Immature natural killer cell (primary cell): Measurements from ENCODE around the gene LRP3. TPM values are rescaled to one million over a fixed set of nuclear protein-coding genes. Genes with fewer than 3 reads are reported as not detected.

Experiments
- DNase-seq, 3 donors: peaks; one replicate each; pipeline ENCODE4 v3.0.0; 2022; ENCODE audit warnings: mixed read lengths in 1 of 3
- H3K27ac Mint-ChIP-seq, 6 donors: one replicate each; pipeline ENCODE4 v1.8.0; 2020; ENCODE audit warnings: mixed read lengths in 6 of 6, mild to moderate bottlenecking in 5 of 6, inconsistent platforms in 4 of 6, moderate library complexity in 3 of 6
- H3K27me3 Mint-ChIP-seq, 3 donors: one replicate each; pipeline ENCODE4 v1.8.0; 2020 to 2021; ENCODE audit warnings: low read depth in 3 of 3, mild to moderate bottlenecking in 3 of 3, mixed read lengths in 3 of 3, moderate library complexity in 3 of 3, inconsistent platforms in 1 of 3
- H3K36me3 Mint-ChIP-seq, 3 donors: one replicate each; pipeline ENCODE4 v1.8.0; 2020; ENCODE audit warnings: mixed read lengths in 3 of 3, inconsistent platforms in 2 of 3, mild to moderate bottlenecking in 2 of 3
- H3K4me1 Mint-ChIP-seq, 2 donors: one replicate each; pipeline ENCODE4 v1.8.0; 2020; ENCODE audit warnings: inconsistent platforms in 2 of 2, mild to moderate bottlenecking in 2 of 2, mixed read lengths in 2 of 2, moderate library complexity in 1 of 2
- H3K4me3 Mint-ChIP-seq, 5 donors: one replicate each; pipeline ENCODE4 v1.8.0; 2020; ENCODE audit warnings: mild to moderate bottlenecking in 5 of 5, mixed read lengths in 5 of 5, inconsistent platforms in 3 of 5, moderate library complexity in 3 of 5
- H3K9me3 Mint-ChIP-seq, 6 donors: one replicate each; pipeline ENCODE4 v1.8.0; 2020; ENCODE audit warnings: mild to moderate bottlenecking in 6 of 6, mixed read lengths in 6 of 6, inconsistent platforms in 4 of 6, moderate library complexity in 3 of 6
- polyA plus RNA-seq, 3 donors: library from polyadenylated mRNA; unstranded; fragments of 300-500 nt; fragmentation: Illumina TruSeq; gene quantifications; one replicate each; pipeline ENCODE4 v1.2.3, GENCODE V29; 2021

The LRP3 gene
- polyA plus RNA-seq, 3 donors from 2014 or later = not detected

GRCh38 chr19:33201473-33201872 lies 7.3 kb downstream of the LRP3 start:
- H3K27ac Mint-ChIP-seq = no peak overlapping the region
- no peak for DNase-seq
- H3K27me3 Mint-ChIP-seq = peaks cover 0 to 6% (median 0%) of the 10 kb centered on the region in 3 donors
- no peaks in the 10 kb centered on the region for H3K4me1 Mint-ChIP-seq
- H3K4me3 Mint-ChIP-seq = no peak overlapping the region
- no peaks in the 10 kb centered on the region for H3K9me3 Mint-ChIP-seq
- H3K36me3 Mint-ChIP-seq = no peaks in the 10 kb centered on the region

DNA sequence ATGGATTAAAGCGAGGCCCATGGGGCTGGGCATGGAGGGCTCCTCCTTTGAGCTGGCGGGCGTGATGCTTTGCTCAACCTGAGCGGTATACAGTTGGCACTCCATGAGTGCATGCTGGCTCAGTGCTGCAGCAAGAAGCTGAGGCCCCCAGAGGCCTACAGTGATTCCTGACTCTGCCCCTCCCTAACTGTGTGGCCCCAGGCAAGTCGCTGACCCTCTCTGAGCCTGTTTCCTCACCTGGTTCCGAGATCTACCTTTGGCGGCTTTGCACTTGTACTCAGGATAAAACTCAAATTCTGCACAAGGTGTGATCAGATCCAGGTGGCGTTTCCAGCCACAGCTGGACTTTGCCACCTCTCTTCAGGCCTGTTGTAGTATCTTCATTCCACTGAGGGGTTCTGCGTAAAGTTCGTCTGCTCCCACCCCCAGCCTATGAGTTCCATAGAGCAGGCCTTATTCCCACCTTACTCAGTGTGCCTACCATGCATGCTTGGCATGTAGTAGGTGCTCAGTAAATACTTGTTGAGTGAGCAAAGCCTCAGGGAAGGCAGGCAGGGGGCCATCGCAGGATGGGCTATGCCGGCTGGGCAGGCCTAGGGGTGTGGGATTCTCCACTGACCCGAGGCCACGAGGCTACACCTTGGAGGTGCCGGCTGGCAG lies 7.9 kb downstream of the LRP3 start:
- no peak overlapping the region for H3K27ac Mint-ChIP-seq
- no peak for DNase-seq
- no peak overlapping the region for H3K4me3 Mint-ChIP-seq
- no peaks in the 10 kb centered on the region for H3K36me3 Mint-ChIP-seq
- no peaks in the 10 kb centered on the region for H3K4me1 Mint-ChIP-seq
- H3K9me3 Mint-ChIP-seq = no peaks in the 10 kb centered on the region
- H3K27me3 Mint-ChIP-seq = peaks cover 0 to 3% (median 0%) of the 10 kb centered on the region in 3 donors

- no peaks in the 10 kb centered on the region for H3K27me3 Mint-ChIP-seq
- no peaks in the 10 kb centered on the region for H3K9me3 Mint-ChIP-seq
- DNase-seq = no peak
- no peaks in the 10 kb centered on the region for H3K36me3 Mint-ChIP-seq
- no peak overlapping the region for H3K4me3 Mint-ChIP-seq
- no peak overlapping the region for H3K27ac Mint-ChIP-seq
- no peaks in the 10 kb centered on the region for H3K4me1 Mint-ChIP-seq
Observed at GRCh38 chr19:33202546-33203507, 8.7 kb downstream of the LRP3 start.

GRCh38 chr19:33203529-33203928 lies 9.4 kb downstream of the LRP3 start:
- Mint-ChIP-seq H3K4me3 (no peak overlapping the region), H3K9me3 (no peaks in the 10 kb centered on the region), H3K36me3 (no peaks in the 10 kb centered on the region), H3K4me1 (no peaks in the 10 kb centered on the region), H3K27me3 (no peaks in the 10 kb centered on the region), H3K27ac (no peak overlapping the region)
- no peak for DNase-seq

- Mint-ChIP-seq H3K27ac (no peak overlapping the region), H3K4me1 (no peaks in the 10 kb centered on the region), H3K4me3 (no peak overlapping the region), H3K36me3 (no peaks in the 10 kb centered on the region), H3K27me3 (no peaks in the 10 kb centered on the region), H3K9me3 (no peaks in the 10 kb centered on the region)
- no peak for DNase-seq
Observed at GRCh38 chr19:33204136-33204973, 10.2 kb downstream of the LRP3 start.

- H3K4me3 Mint-ChIP-seq = no peak overlapping the region
- no peaks in the 10 kb centered on the region for H3K36me3 Mint-ChIP-seq
- no peaks in the 10 kb centered on the region for H3K4me1 Mint-ChIP-seq
- no peak overlapping the region for H3K27ac Mint-ChIP-seq
- no peak for DNase-seq
- H3K9me3 Mint-ChIP-seq = no peaks in the 10 kb centered on the region
- no peaks in the 10 kb centered on the region for H3K27me3 Mint-ChIP-seq
Observed at GRCh38 chr19:33205110-33205509, 11.0 kb downstream of the LRP3 start.

- H3K27ac Mint-ChIP-seq = no peak overlapping the region
- H3K4me3 Mint-ChIP-seq = no peak overlapping the region
- no peaks in the 10 kb centered on the region for H3K36me3 Mint-ChIP-seq
- no peak for DNase-seq
- no peaks in the 10 kb centered on the region for H3K27me3 Mint-ChIP-seq
- no peaks in the 10 kb centered on the region for H3K9me3 Mint-ChIP-seq
- H3K4me1 Mint-ChIP-seq = no peaks in the 10 kb centered on the region
Observed at GRCh38 chr19:33205531-33206260, 11.6 kb downstream of the LRP3 start.

- Mint-ChIP-seq H3K4me3 (no peak overlapping the region), H3K27ac (no peak overlapping the region), H3K9me3 (no peaks in the 10 kb centered on the region), H3K4me1 (no peaks in the 10 kb centered on the region), H3K36me3 (no peaks in the 10 kb centered on the region), H3K27me3 (no peaks in the 10 kb centered on the region)
- no peak for DNase-seq
Observed at GRCh38 chr19:33206261-33207039, 12.3 kb downstream of the LRP3 start.

- H3K27me3 Mint-ChIP-seq = no peaks in the 10 kb centered on the region
Observed at GRCh38 chr19:33207040-33207620, 13.0 kb downstream of the LRP3 start.

GRCh38 chr19:33207903-33208302 lies 13.8 kb downstream of the LRP3 start:
- Mint-ChIP-seq H3K27me3 (no peaks in the 10 kb centered on the region), H3K36me3 (no peaks in the 10 kb centered on the region), H3K9me3 (no peaks in the 10 kb centered on the region), H3K4me1 (no peaks in the 10 kb centered on the region), H3K27ac (no peak overlapping the region), H3K4me3 (no peak overlapping the region)
- DNase-seq = no peak

More at GRCh38 chr19:33207040-33207620, 13.0 kb downstream of the LRP3 start:
- Mint-ChIP-seq H3K4me1 (no peaks in the 10 kb centered on the region), H3K9me3 (no peaks in the 10 kb centered on the region), H3K27ac (no peak overlapping the region), H3K36me3 (no peaks in the 10 kb centered on the region), H3K4me3 (no peak overlapping the region)
- no peak for DNase-seq

DNA sequence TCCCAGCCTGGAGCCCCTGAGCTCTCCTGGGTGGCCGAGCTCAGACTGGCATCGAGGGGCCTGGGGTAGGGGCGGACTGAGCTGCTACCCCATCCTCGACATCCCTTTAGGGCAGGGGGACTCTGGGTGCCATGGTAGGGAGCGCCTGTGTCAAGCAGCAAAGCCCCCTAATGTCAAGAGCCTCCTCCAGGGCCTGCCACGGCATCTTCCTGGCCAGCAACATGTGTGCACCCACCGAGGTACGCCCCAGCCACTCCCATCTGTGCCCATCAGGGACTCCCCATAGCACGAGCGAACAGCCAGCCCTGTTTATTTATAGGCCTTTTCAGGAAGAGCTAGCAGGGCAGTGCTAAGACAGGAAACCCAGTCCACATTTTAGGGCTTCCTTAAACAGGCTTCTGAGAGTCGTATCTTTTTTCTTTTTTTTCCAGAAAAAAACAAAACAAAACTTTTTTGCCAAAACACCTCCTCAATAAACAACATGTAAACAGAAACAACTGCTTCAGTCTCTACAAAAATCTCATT lies 14.3 kb downstream of the LRP3 start:
- H3K4me1 Mint-ChIP-seq = no peaks in the 10 kb centered on the region

More for the DNA sequence above, 14.3 kb downstream of the LRP3 start:
- H3K27me3 Mint-ChIP-seq = no peaks in the 10 kb centered on the region
- no peak overlapping the region for H3K27ac Mint-ChIP-seq
- no peak for DNase-seq
- H3K4me3 Mint-ChIP-seq = no peak overlapping the region
- H3K9me3 Mint-ChIP-seq = no peaks in the 10 kb centered on the region
- no peaks in the 10 kb centered on the region for H3K36me3 Mint-ChIP-seq
